Hematopoietic multipotent progenitor cell treated with erythropoietin and hydrocortisone succinate and interleukin-3 and kit ligand, for 15 days (in vitro differentiated cells): ENCODE data around the gene ISOC1.

Source experiments
- DNase-seq: peaks from one replicate; pipeline ENCODE4 v3.0.0-alpha.2; 2015; ENCODE audit warnings: low spot score

ISOC1 gene

GRCh38 chr5:129094924-129095899 lies 663 bp downstream of the ISOC1 start:
- DNase-seq, result peak; percentile 18

GRCh38 chr5:129096382-129096991 lies 1.9 kb downstream of the ISOC1 start:
- no peak for DNase-seq

- no peak for DNase-seq
Measured at GRCh38 chr5:129097498-129098296, 3.1 kb downstream of the ISOC1 start.

- no peak for DNase-seq
Measured at GRCh38 chr5:129098488-129099183, 4.1 kb downstream of the ISOC1 start.

GRCh38 chr5:129099184-129099569 lies 4.6 kb downstream of the ISOC1 start:
- DNase-seq, result no peak

- DNase-seq, result no peak
Measured at GRCh38 chr5:129101794-129102193, 7.2 kb downstream of the ISOC1 start.

- DNase-seq, result no peak
Measured at GRCh38 chr5:129103397-129103796, 8.8 kb downstream of the ISOC1 start.

GRCh38 chr5:129104915-129105455 lies 10.4 kb downstream of the ISOC1 start:
- no peak for DNase-seq

GRCh38 chr5:129107637-129108036 lies 13.1 kb downstream of the ISOC1 start:
- DNase-seq, result no peak

- no peak for DNase-seq
Measured at GRCh38 chr5:129110742-129111141, 16.2 kb downstream of the ISOC1 start.

- DNase-seq, result no peak
Measured at GRCh38 chr5:129111351-129111750, 16.8 kb downstream of the ISOC1 start.

- no peak for DNase-seq
Measured at GRCh38 chr5:129112295-129112694, 17.7 kb downstream of the ISOC1 start.

GRCh38 chr5:129113867-129114266 lies 19.3 kb downstream of the ISOC1 start:
- no peak for DNase-seq

- no peak for DNase-seq
Measured at GRCh38 chr5:129114539-129115193, 20.1 kb downstream of the ISOC1 start.

GRCh38 chr5:129115680-129116079 lies 21.1 kb downstream of the ISOC1 start:
- DNase-seq, result no peak

GRCh38 chr5:129116797-129117196 lies 22.2 kb downstream of the ISOC1 start:
- DNase-seq, result no peak

- DNase-seq, result no peak
Measured at GRCh38 chr5:129118405-129118804, 23.9 kb downstream of the ISOC1 start.

- no peak for DNase-seq
Measured at GRCh38 chr5:129118826-129119225, 24.3 kb downstream of the ISOC1 start.

GRCh38 chr5:129120158-129120581 lies 25.6 kb downstream of the ISOC1 start:
- DNase-seq, result no peak

- no peak for DNase-seq
Measured at GRCh38 chr5:129122560-129122959, 28.0 kb downstream of the ISOC1 start.

- no peak for DNase-seq
Measured at GRCh38 chr5:129124608-129125007, 30.1 kb downstream of the ISOC1 start.
